GM10248 (cell line): Measurements from ENCODE around the gene SLC6A6.

Source experiments
- CTCF ChIA-PET: fragments of 300-600 bp; sonication (Branson Sonifier 250); formaldehyde crosslinking; extraction: SDS; loops from one replicate; lab custom pipeline; 2021; ENCODE audit warnings: antibody characterized with exemption; lab: Yijun Ruan, JAX
- POLR2A ChIA-PET: fragments of 350-650 bp; sonication (Branson Sonifier 250); formaldehyde crosslinking; extraction: SDS; loops from one replicate; lab custom pipeline; 2020; ENCODE audit warnings: antibody characterized with exemption; lab: Yijun Ruan, JAX
- DNase-seq: peaks from one replicate; pipeline ENCODE4 v3.0.0; 2012; ENCODE audit errors: extremely low spot score
- CTCF ChIP-seq: IDR thresholded peaks from 2 replicates; pipeline ENCODE4 v1.5.1; 2012; ENCODE audit warnings: mild to moderate bottlenecking, low read depth; ENCODE audit errors: extremely low read depth, missing control alignments, control extremely low read depth

SLC6A6 gene

GRCh38 chr3:14389166-14389606, 13.2 kb upstream of the SLC6A6 start:
- CTCF ChIA-PET, result interaction anchor here (1.7 kb wide), 1 partner anchor 10 kb away, joined by 3 read pairs; no protein-coding TSS in a partner anchor
- POLR2A ChIA-PET, result no interaction called here
- no peak for DNase-seq
- TF ChIP-seq CTCF, result no peak

- ChIA-PET POLR2A (no interaction called here), CTCF (no interaction called here)
- TF ChIP-seq CTCF, result no peak
- no peak for DNase-seq
These were observed 12.7 kb upstream of the SLC6A6 start for GRCh38 chr3:14389716-14390115.

- no peak for TF ChIP-seq CTCF
- ChIA-PET CTCF (interaction anchor here (1.5 kb wide), 2 partner anchors 16 to 895 kb away, joined by 3 to 6 read pairs; no protein-coding TSS in a partner anchor), POLR2A (no interaction called here)
- no peak for DNase-seq
These were observed 11.4 kb upstream of the SLC6A6 start for GRCh38 chr3:14391033-14391432.

GRCh38 chr3:14392231-14392630, 10.2 kb upstream of the SLC6A6 start:
- ChIA-PET POLR2A (no interaction called here), CTCF (interaction anchor here (1.4 to 1.5 kb wide), 3 partner anchors 17 to 896 kb away, joined by 3 to 6 read pairs (median 4); no protein-coding TSS in a partner anchor)
- no peak for TF ChIP-seq CTCF
- DNase-seq, result no peak

GRCh38 chr3:14392803-14393319, 9.5 kb upstream of the SLC6A6 start:
- no peak for DNase-seq
- ChIA-PET CTCF (interaction anchor here (1.4 kb wide), 1 partner anchor 46 kb away, joined by 4 read pairs; no protein-coding TSS in a partner anchor), POLR2A (no interaction called here)
- no peak for TF ChIP-seq CTCF

GRCh38 chr3:14393440-14394106, 8.8 kb upstream of the SLC6A6 start:
- DNase-seq, result no peak
- POLR2A ChIA-PET, result no interaction called here
- CTCF ChIA-PET, result interaction anchor here (1.1 to 1.7 kb wide), 4 partner anchors 11 to 37 kb away, joined by 3 to 4 read pairs (median 4); no protein-coding TSS in a partner anchor
- TF ChIP-seq CTCF, result no peak
